K562 (cell line): ENCODE measurements around the gene PUM2. TPM values are rescaled to one million over a fixed set of nuclear protein-coding genes. Genes with fewer than 3 reads are reported as not detected.

Experiments used
- ATAC-seq: fragments of 200-7000 bp; cut with Tn5 transposase; 3 replicates; pipeline ENCODE4 v1.9.1; 2020; ENCODE audit warnings: moderate library complexity
- BruUV-seq: library from RNA; stranded (reverse); fragments of 400-500 nt; replicated peaks from 2 replicates; lab custom pipeline; 2021; lab: Mats Ljungman, UMichigan
- CTCF ChIA-PET: fragments of 300-600 bp; formaldehyde crosslinking; extraction: SDS; loops from one replicate; lab custom pipeline; 2021; ENCODE audit warnings: low intra/inter-chr PET ratio; lab: Yijun Ruan, JAX
- POLR2A ChIA-PET: fragments of 300-600, 350-650 bp; sonication (Branson Sonifier 250); formaldehyde crosslinking; extraction: SDS; loops from one replicate; lab custom pipeline; 2021; ENCODE audit warnings: antibody characterized with exemption, inconsistent platforms; lab: Yijun Ruan, JAX
- DNase-seq, 4 experiments: peaks; one replicate each; pipeline versions ENCODE4 v3.0.0 to v3.0.0-alpha.2; 2011 to 2018; ENCODE audit warnings: low spot score in 3 of 4, mixed read lengths in 3 of 4; ENCODE audit errors: extremely low read depth in 1 of 4
- FAIRE-seq: peaks from 2 replicates; lab custom pipeline; 2011; peaks lifted over from hg19 to GRCh38; lab: Jason Lieb, UNC
- H2AFZ ChIP-seq: 2 replicates; pipeline ENCODE4 v1.6.0; 2011; ENCODE audit warnings: low read depth, low read length, control low read depth, inconsistent platforms
- H3K27ac ChIP-seq: fragments of 200-600 bp; 3 replicates; pipeline ENCODE4 v1.8.0; 2011; ENCODE audit warnings: low read depth, mild to moderate bottlenecking, control low read depth, inconsistent platforms, low read length, moderate library complexity, mixed read lengths; ENCODE audit errors: extremely low read depth
- H3K27me3 ChIP-seq, 2 experiments: fragments of 300-600 bp in 1 of 2; 2 replicates in 1 of 2; 3 replicates in 1 of 2; pipeline versions ENCODE4 v1.6.0 to v1.8.0; 2011; ENCODE audit warnings: inconsistent platforms in 2 of 2, low read length in 2 of 2, mild to moderate bottlenecking in 1 of 2, mixed read lengths in 1 of 2, moderate library complexity in 1 of 2; ENCODE audit not compliant: control insufficient read depth in 2 of 2, insufficient read depth in 2 of 2
- H3K36me3 ChIP-seq: fragments of 300-600 bp; 3 replicates; pipeline ENCODE4 v1.8.0; 2011; ENCODE audit warnings: mild to moderate bottlenecking, low read length, inconsistent platforms; ENCODE audit not compliant: control insufficient read depth, insufficient read depth
- H3K4me1 ChIP-seq, 2 experiments: fragments of 200-600 bp in 1 of 2; replicated peaks in 1 of 2; 2 replicates in 1 of 2; 3 replicates in 1 of 2; pipeline versions ENCODE4 v1.5.1 to v1.8.0; 2011; ENCODE audit warnings: inconsistent platforms in 2 of 2, low read length in 2 of 2, mild to moderate bottlenecking in 1 of 2, mixed read lengths in 1 of 2, moderate library complexity in 1 of 2; ENCODE audit not compliant: control insufficient read depth in 2 of 2, insufficient read depth in 2 of 2
- H3K4me2 ChIP-seq: 2 replicates; pipeline ENCODE4 v1.6.1; 2011; ENCODE audit warnings: low read length, control low read depth, inconsistent platforms, mixed read lengths; ENCODE audit not compliant: insufficient read depth
- H3K4me3 ChIP-seq: fragments of 200-600 bp; sonication (generic), shearing (Covaris generic); 2 replicates; pipeline ENCODE4 v1.5.1; 2016; ENCODE audit warnings: control low read depth, inconsistent platforms
- H3K79me2 ChIP-seq: fragments of 200-600 bp; 3 replicates; pipeline ENCODE4 v1.8.0; 2011; ENCODE audit warnings: low read length, inconsistent platforms; ENCODE audit not compliant: control insufficient read depth, insufficient read depth
- H3K9ac ChIP-seq, 2 experiments: 2 replicates each; pipeline versions ENCODE4 v1.6.0 to v1.6.1; 2011; ENCODE audit warnings: low read depth in 2 of 2, low read length in 2 of 2, control low read depth in 1 of 2, inconsistent platforms in 1 of 2, mild to moderate bottlenecking in 1 of 2, mixed read lengths in 1 of 2; ENCODE audit not compliant: insufficient read depth in 1 of 2
- H3K9me1 ChIP-seq: one replicate; pipeline ENCODE4 v1.6.0; 2011; ENCODE audit warnings: inconsistent platforms, mild to moderate bottlenecking, low read length, moderate library complexity; ENCODE audit not compliant: control insufficient read depth, insufficient read depth
- H3K9me3 ChIP-seq: replicated peaks from 2 replicates; pipeline ENCODE4 v1.5.1; 2011; ENCODE audit warnings: low read depth, low read length, inconsistent platforms; ENCODE audit not compliant: control insufficient read depth, insufficient read depth
- H4K20me1 ChIP-seq: replicated peaks from 2 replicates; pipeline ENCODE4 v1.6.1; 2011; ENCODE audit warnings: low read length, inconsistent platforms, mixed read lengths; ENCODE audit not compliant: control insufficient read depth, insufficient read depth
- CBX1 ChIP-seq: sonication (generic); IDR thresholded peaks from 2 replicates; pipeline ENCODE4 v1.6.1; 2016; ENCODE audit warnings: antibody characterized with exemption, low read depth, mild to moderate bottlenecking
- SREBF1 ChIP-seq: fragments of 150-350 bp; IDR thresholded peaks from 2 replicates; pipeline ENCODE4 v1.6.1; 2014; ENCODE audit warnings: antibody characterized with exemption, low read depth, low read length, borderline replicate concordance
- WGBS: fragments of 100-300 bp; shearing (Covaris generic); methylation state at CpG from one replicate; pipeline ENCODE4 v1.1.6; 2016; ENCODE audit warnings: low coverage, mixed read lengths; ENCODE audit not compliant: insufficient coverage; ENCODE audit errors: missing lambda C conversion rate; 5-methylcytosine and 5-hydroxymethylcytosine counted together
- in situ Hi-C: fragments of 300-500 bp; cut with MboI; formaldehyde crosslinking; loops from 4 replicates; pipeline ENCODE4 v1.15.0; 2018; ENCODE audit warnings: inconsistent platforms, mixed read lengths
- intact Hi-C: fragments of 100-400 bp; cut with micrococcal nuclease; formaldehyde crosslinking; loops from 2 replicates; pipeline ENCODE4 v1.14.2; 2022
- polyA plus RNA-seq, 8 experiments: library from polyadenylated mRNA; depleted of rRNA in 4 of 8; stranded (reverse) in 5 of 8; unstranded in 3 of 8; fragments of >200 nt; fragmentation: Nextera tagmentation in 2 of 8; fragmentation: Illumina TruSeq in 1 of 8; extraction: Ambion mirVana in 2 of 8; extraction: Trizol in 1 of 8; gene quantifications; 2 replicates each; pipeline versions ENCODE4 v1.2.1 to v1.2.3, GENCODE V29; 2011 to 2014; ENCODE audit warnings: inconsistent platforms in 1 of 8, missing spikeins in 1 of 8
- total RNA-seq, 7 experiments: library from RNA; depleted of rRNA in 6 of 7; stranded (reverse); fragments of >200 nt in 6 of 7; fragmentation: Illumina TruSeq in 2 of 7; extraction: Trizol in 2 of 7; gene quantifications; 2 replicates each; pipeline versions ENCODE4 v1.2.1 to v1.2.3, GENCODE V29; 2011 to 2021; ENCODE audit warnings: low replicate concordance in 1 of 7
- TF ChIP-seq, protein P1 (sequence below), 2 experiments: fragments of 450-650 bp; IDR thresholded peaks; 2 replicates each; pipeline ENCODE4 v1.6.1; 2016
- TF ChIP-seq, protein P2 (sequence below): sonication (generic); formaldehyde crosslinking; IDR thresholded peaks from 2 replicates; pipeline ENCODE4 v1.8.0; 2022; ENCODE audit warnings: missing genetic modification reagents, mild to moderate bottlenecking, moderate library complexity, borderline replicate concordance

The PUM2 gene
- total and polyA plus RNA-seq, 9 of the 15 experiments (the other 6 are each of a cell fraction or from before 2014, with no cell fraction given): 13.4 to 61.9 (median 28.3) TPM

DNA sequence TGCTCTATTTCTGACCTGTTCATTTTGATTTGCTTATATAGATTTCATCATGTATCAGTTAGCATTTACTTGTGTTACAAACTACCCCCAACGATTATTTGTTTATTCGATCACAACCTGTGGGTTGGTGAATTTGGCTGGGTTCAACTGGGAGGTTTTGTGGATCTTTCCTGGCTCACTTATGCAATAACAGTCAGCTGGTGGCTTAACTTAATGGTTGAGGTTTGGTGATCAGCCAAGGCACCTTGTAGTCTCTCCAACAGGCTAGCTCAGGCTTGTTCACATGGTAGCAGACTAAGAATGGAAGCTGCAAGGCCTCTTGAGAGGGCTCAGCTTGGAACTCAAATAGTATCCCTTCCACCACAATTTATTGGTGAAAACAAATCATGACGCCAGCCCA lies 5.4 kb upstream of the PUM2 start:
- intact Hi-C loops (no loop called here), in situ Hi-C loops (no loop called here)
- no peak for ATAC-seq
- BruUV-seq: no TSS peak
- Histone ChIP-seq H3K27ac (no peak overlapping the region), H3K36me3 (no peaks in the 10 kb centered on the region), H3K4me1 (peaks cover 11 to 23% of the 10 kb centered on the region in 2 experiments; a peak in 4 of 5 replicates), H3K27me3 (no peaks in the 10 kb centered on the region), H3K4me3 (no peak overlapping the region), H2AFZ (no peak overlapping the region), H4K20me1 (no peaks in the 10 kb centered on the region), H3K79me2 (no peaks in the 10 kb centered on the region; the same call in 2 of the 3 replicates), H3K9me3 (no peaks in the 10 kb centered on the region; the same call in 1 of the 2 replicates), H3K4me2 (no peak overlapping the region), H3K9me1 (no peaks in the 10 kb centered on the region), H3K9ac (no peak overlapping the region)
- DNase-seq: no peak
- FAIRE-seq: no peak
- ChIA-PET CTCF (interaction anchor here (0.5 kb wide), 1 partner anchor 11 kb away, joined by 3 read pairs; no protein-coding TSS in a partner anchor), POLR2A (interaction anchor here (0.5 kb wide), 1 partner anchor 15 kb away, joined by 3 read pairs; no protein-coding TSS in a partner anchor)
- WGBS: 65% methylated on average over 3 of the region's 3 CpGs
- TF ChIP-seq CBX1 (no peak), SREBF1 (no peak)
- TF ChIP-seq, protein P1, sequence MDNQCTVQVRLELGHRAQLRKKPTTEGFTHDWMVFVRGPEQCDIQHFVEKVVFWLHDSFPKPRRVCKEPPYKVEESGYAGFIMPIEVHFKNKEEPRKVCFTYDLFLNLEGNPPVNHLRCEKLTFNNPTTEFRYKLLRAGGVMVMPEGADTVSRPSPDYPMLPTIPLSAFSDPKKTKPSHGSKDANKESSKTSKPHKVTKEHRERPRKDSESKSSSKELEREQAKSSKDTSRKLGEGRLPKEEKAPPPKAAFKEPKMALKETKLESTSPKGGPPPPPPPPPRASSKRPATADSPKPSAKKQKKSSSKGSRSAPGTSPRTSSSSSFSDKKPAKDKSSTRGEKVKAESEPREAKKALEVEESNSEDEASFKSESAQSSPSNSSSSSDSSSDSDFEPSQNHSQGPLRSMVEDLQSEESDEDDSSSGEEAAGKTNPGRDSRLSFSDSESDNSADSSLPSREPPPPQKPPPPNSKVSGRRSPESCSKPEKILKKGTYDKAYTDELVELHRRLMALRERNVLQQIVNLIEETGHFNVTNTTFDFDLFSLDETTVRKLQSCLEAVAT (IDR thresholded peaks at IDR 0.05): no peak
- TF ChIP-seq, protein P2, sequence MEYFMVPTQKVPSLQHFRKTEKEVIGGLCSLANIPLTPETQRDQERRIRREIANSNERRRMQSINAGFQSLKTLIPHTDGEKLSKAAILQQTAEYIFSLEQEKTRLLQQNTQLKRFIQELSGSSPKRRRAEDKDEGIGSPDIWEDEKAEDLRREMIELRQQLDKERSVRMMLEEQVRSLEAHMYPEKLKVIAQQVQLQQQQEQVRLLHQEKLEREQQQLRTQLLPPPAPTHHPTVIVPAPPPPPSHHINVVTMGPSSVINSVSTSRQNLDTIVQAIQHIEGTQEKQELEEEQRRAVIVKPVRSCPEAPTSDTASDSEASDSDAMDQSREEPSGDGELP (CRISPR knock-in tag): 0 out of 2 replicates have a peak, but pooled peaks have one; percentile 14
